ENCODE data around the gene KAZN. TPM values are rescaled to one million over a fixed set of nuclear protein-coding genes. Genes with fewer than 3 reads are reported as not detected.

KAZN gene
- total and polyA plus RNA-seq, 9 donors, result 10.1 to 56.4 (median 27.9) TPM

- Histone ChIP-seq H3K4me3 (no peak overlapping the region), H3K27ac (no peak overlapping the region), H3K9me3 (no peaks in the 10 kb centered on the region), H3K27me3 (no peaks in the 10 kb centered on the region), H3K36me3 (no peaks in the 10 kb centered on the region), H3K4me1 (ENCODE audit: insufficient read depth) (peaks cover 2% of the 10 kb centered on the region)
- 93 to 96% (median 94%) methylated on average over 5 of the region's 5 CpGs for WGBS, 3 donors
- intact Hi-C loops (cut with DNase I), result no loop called here
- no peak for DNase-seq
- TF ChIP-seq, protein P1, sequence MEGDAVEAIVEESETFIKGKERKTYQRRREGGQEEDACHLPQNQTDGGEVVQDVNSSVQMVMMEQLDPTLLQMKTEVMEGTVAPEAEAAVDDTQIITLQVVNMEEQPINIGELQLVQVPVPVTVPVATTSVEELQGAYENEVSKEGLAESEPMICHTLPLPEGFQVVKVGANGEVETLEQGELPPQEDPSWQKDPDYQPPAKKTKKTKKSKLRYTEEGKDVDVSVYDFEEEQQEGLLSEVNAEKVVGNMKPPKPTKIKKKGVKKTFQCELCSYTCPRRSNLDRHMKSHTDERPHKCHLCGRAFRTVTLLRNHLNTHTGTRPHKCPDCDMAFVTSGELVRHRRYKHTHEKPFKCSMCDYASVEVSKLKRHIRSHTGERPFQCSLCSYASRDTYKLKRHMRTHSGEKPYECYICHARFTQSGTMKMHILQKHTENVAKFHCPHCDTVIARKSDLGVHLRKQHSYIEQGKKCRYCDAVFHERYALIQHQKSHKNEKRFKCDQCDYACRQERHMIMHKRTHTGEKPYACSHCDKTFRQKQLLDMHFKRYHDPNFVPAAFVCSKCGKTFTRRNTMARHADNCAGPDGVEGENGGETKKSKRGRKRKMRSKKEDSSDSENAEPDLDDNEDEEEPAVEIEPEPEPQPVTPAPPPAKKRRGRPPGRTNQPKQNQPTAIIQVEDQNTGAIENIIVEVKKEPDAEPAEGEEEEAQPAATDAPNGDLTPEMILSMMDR (IDR thresholded peaks at IDR 0.05), result no peak
- TF ChIP-seq EP300 (IDR thresholded peaks at IDR 0.05) (no peak), POLR2A (IDR thresholded peaks at IDR 0.05) (no peak)
These were observed 175.7 kb downstream of the KAZN start for GRCh38 chr1:14774225-14774624.

DNA sequence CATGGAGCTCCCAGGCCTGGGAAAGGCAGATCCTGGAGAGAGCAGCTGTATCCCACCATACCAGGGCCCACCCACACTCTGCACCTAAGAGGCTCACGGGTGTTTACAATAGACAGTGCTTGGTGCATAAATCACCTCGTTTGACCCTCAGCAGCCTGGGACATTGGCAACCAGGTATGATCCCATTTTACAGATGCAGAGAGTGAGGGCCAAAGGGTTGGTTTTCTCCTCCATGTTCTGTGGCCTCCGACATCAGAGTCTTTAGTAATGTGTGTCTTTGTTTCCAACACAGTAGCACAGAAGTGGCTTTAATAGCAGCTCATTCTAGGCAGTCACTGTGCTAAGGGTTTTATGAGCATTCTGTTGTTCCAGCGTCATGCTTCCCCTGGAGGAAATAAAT is 176.5 kb downstream of the KAZN start:
- H3K4me1 ChIP-seq (ENCODE audit: insufficient read depth), result peaks cover 2% of the 10 kb centered on the region
- no peaks in the 10 kb centered on the region for H3K27me3 ChIP-seq
- no peaks in the 10 kb centered on the region for H3K9me3 ChIP-seq
- no peaks in the 10 kb centered on the region for H3K36me3 ChIP-seq
- TF ChIP-seq EP300 (IDR thresholded peaks at IDR 0.05), result no peak
- TF ChIP-seq POLR2A (IDR thresholded peaks at IDR 0.05), result no peak
- H3K27ac ChIP-seq, result no peak overlapping the region
- no peak overlapping the region for H3K4me3 ChIP-seq
- DNase-seq, result no peak
- WGBS, 3 donors, result 83 to 91% (median 87%) methylated on average over 4 of the region's 4 CpGs
- intact Hi-C loops (cut with DNase I), result no loop called here

GRCh38 chr1:14775434-14775833 is 176.9 kb downstream of the KAZN start:
- TF ChIP-seq, protein P1 (IDR thresholded peaks at IDR 0.05), result no peak
- TF ChIP-seq EP300 (IDR thresholded peaks at IDR 0.05), result no peak
- TF ChIP-seq POLR2A (IDR thresholded peaks at IDR 0.05), result no peak
- Histone ChIP-seq H3K9me3 (no peaks in the 10 kb centered on the region), H3K27ac (no peak overlapping the region), H3K27me3 (no peaks in the 10 kb centered on the region), H3K4me1 (ENCODE audit: insufficient read depth) (peaks cover 2% of the 10 kb centered on the region), H3K36me3 (no peaks in the 10 kb centered on the region), H3K4me3 (no peak overlapping the region)
- 94 to 95% (median 95%) methylated on average over 10 of the region's 10 CpGs for WGBS, 3 donors
- no peak for DNase-seq
- intact Hi-C loops (cut with DNase I), result no loop called here

DNA sequence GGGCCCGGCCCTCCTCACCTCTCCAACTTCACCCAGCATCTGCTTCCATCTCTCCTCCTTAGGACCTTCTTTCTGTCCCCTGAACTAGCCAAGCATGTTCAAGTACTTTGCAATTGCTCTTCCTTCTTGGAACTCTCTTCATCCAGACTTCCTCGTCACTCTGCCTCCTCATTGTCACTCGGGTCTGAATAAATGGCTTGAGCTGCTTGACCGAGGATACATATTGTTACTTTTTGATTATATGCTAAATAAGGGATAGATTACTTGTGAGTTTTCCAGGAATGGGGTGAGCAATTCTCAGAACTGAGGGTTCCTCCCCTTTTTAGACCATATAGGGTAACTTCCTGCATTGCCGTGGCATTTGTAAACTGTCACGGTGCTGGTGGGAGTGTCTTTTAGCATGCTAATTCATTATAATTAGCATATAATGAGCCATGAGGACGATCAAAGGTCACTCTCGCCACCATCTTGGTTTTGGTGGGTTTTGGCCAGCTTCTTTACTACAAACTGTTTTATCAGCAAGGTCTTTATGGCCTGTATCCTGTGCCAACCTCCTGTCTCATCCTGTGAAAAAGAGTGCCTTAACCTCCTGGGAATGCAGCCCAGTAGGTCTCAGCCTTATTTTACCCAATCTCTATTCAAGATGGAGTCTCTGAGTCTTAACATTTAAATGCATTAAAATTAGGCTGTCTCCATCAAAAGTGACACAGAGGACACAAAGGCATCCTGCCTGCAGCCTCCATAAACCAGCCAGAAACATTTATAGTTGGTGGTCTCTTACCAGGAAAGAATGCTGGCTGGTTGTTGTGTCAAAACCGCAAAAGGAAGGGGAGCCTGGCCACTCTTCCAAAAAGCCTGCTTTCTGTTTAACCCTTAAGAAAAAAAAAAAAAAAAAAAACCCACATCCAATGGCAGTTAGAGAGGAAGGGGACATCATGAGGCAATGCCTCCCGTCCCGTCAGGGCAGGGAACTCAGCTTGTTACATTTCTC is 179.3 kb downstream of the KAZN start:
- Histone ChIP-seq H3K4me3 (no peak overlapping the region), H3K27me3 (no peaks in the 10 kb centered on the region), H3K27ac (no peak overlapping the region), H3K4me1 (ENCODE audit: insufficient read depth) (peaks cover 2% of the 10 kb centered on the region), H3K36me3 (no peaks in the 10 kb centered on the region), H3K9me3 (no peaks in the 10 kb centered on the region)
- 73 to 83% (median 80%) methylated on average over 11 of the region's 11 CpGs for WGBS, 3 donors
- DNase-seq, result no peak
- TF ChIP-seq POLR2A (IDR thresholded peaks at IDR 0.05), result no peak
- TF ChIP-seq, protein P1 (IDR thresholded peaks at IDR 0.05), result no peak
- TF ChIP-seq EP300 (IDR thresholded peaks at IDR 0.05), result no peak
- intact Hi-C loops (cut with DNase I), result no loop called here

DNA sequence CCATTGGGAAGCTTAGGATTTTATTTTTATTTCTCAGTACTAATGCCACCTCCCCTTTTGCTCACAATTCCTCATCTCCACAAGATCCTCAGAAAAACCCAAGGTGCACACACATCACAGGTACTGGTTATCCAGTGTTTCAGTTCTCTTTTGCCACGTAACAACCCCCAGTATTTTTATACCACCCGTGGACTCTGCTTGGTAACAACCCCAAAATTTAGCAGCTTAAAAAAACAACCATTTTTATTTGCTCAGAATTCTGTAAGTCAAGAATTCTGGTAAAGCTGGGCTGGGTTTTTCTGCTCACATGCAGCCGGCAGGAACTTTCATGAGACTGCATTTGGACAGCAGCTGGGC is 180.0 kb downstream of the KAZN start:
- 90 to 98% (median 95%) methylated on average over 3 of the region's 3 CpGs for WGBS, 3 donors
- Histone ChIP-seq H3K4me3 (no peak overlapping the region), H3K4me1 (ENCODE audit: insufficient read depth) (peaks cover 2% of the 10 kb centered on the region), H3K9me3 (no peaks in the 10 kb centered on the region), H3K36me3 (no peaks in the 10 kb centered on the region), H3K27ac (no peak overlapping the region), H3K27me3 (no peaks in the 10 kb centered on the region)
- no peak for TF ChIP-seq POLR2A (IDR thresholded peaks at IDR 0.05)
- no peak for TF ChIP-seq EP300 (IDR thresholded peaks at IDR 0.05)
- TF ChIP-seq, protein P1 (IDR thresholded peaks at IDR 0.05), result no peak
- intact Hi-C loops (cut with DNase I), result no loop called here
- DNase-seq, result no peak
